CD4-positive, alpha-beta memory T cell (primary cell): ENCODE data around the gene PTPN11. TPM values are rescaled to one million over a fixed set of nuclear protein-coding genes. Genes with fewer than 3 reads are reported as not detected.
"Not testable (repeated sequence)": the region's sequence is repeated elsewhere in the genome, so short reads cannot be mapped to it uniquely, and the experiment has no call there.

Source experiments
- CTCF ChIA-PET: fragments of 350-600 bp; sonication (Branson Sonifier 250); formaldehyde crosslinking; loops from one replicate; lab custom pipeline; 2021; ENCODE audit warnings: inconsistent platforms; ENCODE audit not compliant: partially characterized antibody; lab: Charles Lee
- POLR2A ChIA-PET: fragments of 350-600 bp; sonication (Branson Sonifier 250); formaldehyde crosslinking; loops from one replicate; lab custom pipeline; 2021; ENCODE audit not compliant: partially characterized antibody; lab: Charles Lee
- DNase-seq, 5 donors: peaks; one replicate each; pipeline versions ENCODE4 v3.0.0 to v3.0.0-alpha.2; 2020 to 2022; ENCODE audit warnings: mixed read lengths in 1 of 5
- H3K27ac ChIP-seq: one replicate; pipeline ENCODE4 v1.7.0; 2013; ENCODE audit warnings: low read depth, low read length
- H3K27me3 ChIP-seq: 2 replicates; pipeline ENCODE4 v1.7.0; 2013; ENCODE audit warnings: mild to moderate bottlenecking, low read length, moderate library complexity; ENCODE audit not compliant: insufficient read depth
- H3K36me3 ChIP-seq: 2 replicates; pipeline ENCODE4 v1.7.0; 2013; ENCODE audit warnings: mild to moderate bottlenecking, low read length, moderate library complexity; ENCODE audit not compliant: insufficient read depth
- H3K4me1 ChIP-seq: 2 replicates; pipeline ENCODE4 v1.7.0; 2013; ENCODE audit warnings: mild to moderate bottlenecking, low read length, moderate library complexity; ENCODE audit not compliant: insufficient read depth
- H3K4me3 ChIP-seq, 2 donors: one replicate each; pipeline ENCODE4 v1.7.0; 2013; ENCODE audit warnings: low read length in 2 of 2, mild to moderate bottlenecking in 1 of 2
- H3K9me3 ChIP-seq, 2 donors: one replicate each; pipeline ENCODE4 v1.7.0; 2013; ENCODE audit warnings: low read length in 2 of 2, control low read depth in 1 of 2; ENCODE audit not compliant: control insufficient read depth in 1 of 2
- H3K27ac Mint-ChIP-seq, 7 donors: one replicate each; pipeline ENCODE4 v1.8.0; 2020 to 2021; ENCODE audit warnings: mixed read lengths in 7 of 7, mild to moderate bottlenecking in 6 of 7, inconsistent platforms in 3 of 7, moderate library complexity in 3 of 7
- H3K27me3 Mint-ChIP-seq, 2 donors: one replicate each; pipeline ENCODE4 v1.8.0; 2020 to 2021; ENCODE audit warnings: mixed read lengths in 2 of 2
- H3K36me3 Mint-ChIP-seq, 2 donors: one replicate each; pipeline ENCODE4 v1.8.0; 2020 to 2021; ENCODE audit warnings: mixed read lengths in 2 of 2, inconsistent platforms in 1 of 2, mild to moderate bottlenecking in 1 of 2
- H3K4me1 Mint-ChIP-seq, 4 donors: one replicate each; pipeline ENCODE4 v1.8.0; 2020 to 2021; ENCODE audit warnings: mixed read lengths in 4 of 4, mild to moderate bottlenecking in 1 of 4
- H3K4me3 Mint-ChIP-seq, 8 donors: one replicate each; pipeline ENCODE4 v1.8.0; 2020 to 2021; ENCODE audit warnings: mixed read lengths in 8 of 8, mild to moderate bottlenecking in 7 of 8, moderate library complexity in 6 of 8, inconsistent platforms in 3 of 8
- H3K9me3 Mint-ChIP-seq, 8 donors: one replicate each; pipeline ENCODE4 v1.8.0; 2020 to 2021; ENCODE audit warnings: mixed read lengths in 8 of 8, mild to moderate bottlenecking in 5 of 8, inconsistent platforms in 3 of 8, moderate library complexity in 1 of 8
- intact Hi-C: fragments of 100-400 bp; cut with micrococcal nuclease; formaldehyde crosslinking; loops from one replicate; pipeline ENCODE4 v1.15.1; 2023
- polyA plus RNA-seq, 2 donors: library from polyadenylated mRNA; unstranded; fragments of 300-500 nt; fragmentation: Illumina TruSeq; gene quantifications; one replicate each; pipeline ENCODE4 v1.2.3, GENCODE V29; 2021
- total RNA-seq, 2 experiments: library from RNA; stranded (reverse); gene quantifications; one replicate each; pipeline ENCODE4 v1.2.3, GENCODE V29; 2021

Gene PTPN11
- total and polyA plus RNA-seq, 4 experiments from 2014 or later, result 45.3 to 72.2 (median 52.4) TPM

- no peak overlapping the region for H3K4me3 ChIP-seq
- H3K27ac ChIP-seq, result no peak overlapping the region
- peaks cover 16% of the 10 kb centered on the region for H3K36me3 ChIP-seq
- DNase-seq, result no peak
- H3K27me3 Mint-ChIP-seq, result no peaks in the 10 kb centered on the region
- peaks cover 11 to 26% (median 14%) of the 10 kb centered on the region in 4 donors for H3K4me1 Mint-ChIP-seq
- H3K27ac Mint-ChIP-seq, result peak overlapping the region; percentile 35 to 91 (median 79)
- ChIA-PET POLR2A (interaction anchor here (0.7 kb wide), 1 partner anchor 252 kb away, joined by 3 read pairs; no protein-coding TSS in a partner anchor), CTCF (interaction anchor here (0.9 to 1.2 kb wide), 2 partner anchors 19 to 37 kb away, joined by 3 to 5 read pairs; no protein-coding TSS in a partner anchor)
- H3K4me1 ChIP-seq, result peaks cover 15% of the 10 kb centered on the region
- peak overlapping the region in 1 of 8 donors; percentile 56 for H3K4me3 Mint-ChIP-seq
- no peaks in the 10 kb centered on the region for H3K27me3 ChIP-seq
- H3K36me3 Mint-ChIP-seq, result peaks cover 25 to 40% of the 10 kb centered on the region in 2 donors
- no peaks in the 10 kb centered on the region for H3K9me3 Mint-ChIP-seq
- intact Hi-C loops, result no loop called here
- no peaks in the 10 kb centered on the region for H3K9me3 ChIP-seq
These were observed 28.4 kb downstream of the PTPN11 start for GRCh38 chr12:112447106-112447505.

- H3K27ac ChIP-seq, POLR2A ChIA-PET, DNase-seq, H3K9me3 Mint-ChIP-seq, H3K4me3 Mint-ChIP-seq, H3K9me3 ChIP-seq, H3K4me3 ChIP-seq, H3K27me3 ChIP-seq, intact Hi-C loops, H3K27me3 Mint-ChIP-seq: not testable (repeated sequence)
- Mint-ChIP-seq H3K4me1 (peaks cover 11 to 26% (median 14%) of the 10 kb centered on the region in 4 donors), H3K27ac (peak overlapping the region in 4 of 7 donors; percentile 10 to 77 (median 42)), H3K36me3 (peaks cover 31 to 46% of the 10 kb centered on the region in 2 donors)
- peaks cover 15% of the 10 kb centered on the region for H3K4me1 ChIP-seq
- CTCF ChIA-PET, result interaction anchor here (1.2 kb wide), 1 partner anchor 20 kb away, joined by 5 read pairs; no protein-coding TSS in a partner anchor
- H3K36me3 ChIP-seq, result peaks cover 16% of the 10 kb centered on the region
These were observed 29.4 kb downstream of the PTPN11 start for GRCh38 chr12:112448165-112448564.

- Histone ChIP-seq H3K27me3 (no peaks in the 10 kb centered on the region), H3K4me3 (no peak overlapping the region), H3K9me3 (no peaks in the 10 kb centered on the region), H3K27ac (no peak overlapping the region), H3K36me3 (peaks cover 21% of the 10 kb centered on the region), H3K4me1 (peaks cover 15% of the 10 kb centered on the region)
- Mint-ChIP-seq H3K4me1 (peaks cover 11 to 18% (median 13%) of the 10 kb centered on the region in 4 donors), H3K9me3 (no peaks in the 10 kb centered on the region), H3K36me3 (peaks cover 40 to 57% of the 10 kb centered on the region in 2 donors), H3K27ac (no peak overlapping the region), H3K4me3 (no peak overlapping the region), H3K27me3 (no peaks in the 10 kb centered on the region)
- CTCF ChIA-PET, result no interaction called here
- POLR2A ChIA-PET, result no interaction called here
- intact Hi-C loops, result no loop called here
- DNase-seq, result no peak
These were observed 32.0 kb downstream of the PTPN11 start for GRCh38 chr12:112450725-112451124.

- ChIA-PET POLR2A (no interaction called here), CTCF (no interaction called here)
- no peaks in the 10 kb centered on the region for H3K27me3 Mint-ChIP-seq
- H3K4me1 Mint-ChIP-seq, result peaks cover 0 to 5% (median 2%) of the 10 kb centered on the region in 4 donors
- Histone ChIP-seq H3K27ac (no peak overlapping the region), H3K9me3 (no peaks in the 10 kb centered on the region), H3K36me3 (peaks cover 19% of the 10 kb centered on the region), H3K4me1 (no peaks in the 10 kb centered on the region), H3K4me3 (no peak overlapping the region), H3K27me3 (no peaks in the 10 kb centered on the region)
- no peak overlapping the region for H3K4me3 Mint-ChIP-seq
- H3K9me3 Mint-ChIP-seq, result peaks cover 0 to 2% (median 0%) of the 10 kb centered on the region in 8 donors
- intact Hi-C loops, result no loop called here
- no peak for DNase-seq
- H3K36me3 Mint-ChIP-seq, result peaks cover 56 to 63% of the 10 kb centered on the region in 2 donors
- H3K27ac Mint-ChIP-seq, result no peak overlapping the region
These were observed 37.3 kb downstream of the PTPN11 start for GRCh38 chr12:112456029-112456428.

GRCh38 chr12:112457142-112457541 is 38.4 kb downstream of the PTPN11 start:
- H3K4me1 Mint-ChIP-seq, H3K4me3 Mint-ChIP-seq, H3K9me3 Mint-ChIP-seq, H3K27me3 ChIP-seq, H3K4me3 ChIP-seq, DNase-seq, CTCF ChIA-PET, intact Hi-C loops, H3K4me1 ChIP-seq, H3K27me3 Mint-ChIP-seq, H3K27ac ChIP-seq, H3K9me3 ChIP-seq, H3K27ac Mint-ChIP-seq, POLR2A ChIA-PET: not testable (repeated sequence)
- H3K36me3 Mint-ChIP-seq, result peaks cover 56 to 59% of the 10 kb centered on the region in 2 donors
- H3K36me3 ChIP-seq, result peaks cover 19% of the 10 kb centered on the region

DNA sequence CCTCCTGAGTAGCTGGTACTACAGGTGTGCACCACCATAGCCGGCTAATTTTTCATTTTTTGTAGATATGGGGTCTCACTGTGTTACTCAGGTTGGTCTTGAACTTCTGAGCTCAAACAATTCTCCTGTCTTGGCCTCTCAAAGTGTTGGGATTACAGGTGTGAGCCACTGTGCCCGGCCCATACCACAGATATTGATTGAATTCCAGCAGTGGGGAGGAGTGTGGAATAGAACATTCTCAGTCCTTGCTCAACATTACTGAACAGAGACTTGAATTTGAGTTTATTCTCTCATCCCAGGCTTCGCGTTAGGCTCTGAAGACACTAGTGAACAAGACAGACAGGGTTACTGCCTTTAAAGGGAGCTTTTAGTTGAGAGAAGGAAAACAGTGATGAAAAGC is 39.6 kb downstream of the PTPN11 start:
- Mint-ChIP-seq H3K36me3 (peaks cover 53 to 54% of the 10 kb centered on the region in 2 donors), H3K27me3 (no peaks in the 10 kb centered on the region), H3K27ac (no peak overlapping the region), H3K9me3 (peaks cover 0 to 2% (median 0%) of the 10 kb centered on the region in 8 donors), H3K4me1 (peaks cover 0 to 5% (median 3%) of the 10 kb centered on the region in 4 donors), H3K4me3 (no peak overlapping the region)
- POLR2A ChIA-PET, result no interaction called here
- no peaks in the 10 kb centered on the region for H3K27me3 ChIP-seq
- CTCF ChIA-PET, result no interaction called here
- intact Hi-C loops, result no loop called here
- H3K4me1 ChIP-seq, result no peaks in the 10 kb centered on the region
- peaks cover 19% of the 10 kb centered on the region for H3K36me3 ChIP-seq
- no peak overlapping the region for H3K4me3 ChIP-seq
- H3K9me3 ChIP-seq, result no peaks in the 10 kb centered on the region
- no peak for DNase-seq
- no peak overlapping the region for H3K27ac ChIP-seq

GRCh38 chr12:112458751-112459150 is 40.0 kb downstream of the PTPN11 start:
- Histone ChIP-seq H3K27me3 (no peaks in the 10 kb centered on the region), H3K36me3 (peaks cover 19% of the 10 kb centered on the region), H3K4me3 (no peak overlapping the region), H3K4me1 (no peaks in the 10 kb centered on the region), H3K9me3 (no peaks in the 10 kb centered on the region), H3K27ac (no peak overlapping the region)
- no peak overlapping the region for H3K4me3 Mint-ChIP-seq
- intact Hi-C loops, result no loop called here
- POLR2A ChIA-PET, result no interaction called here
- CTCF ChIA-PET, result no interaction called here
- H3K27me3 Mint-ChIP-seq, result no peaks in the 10 kb centered on the region
- peaks cover 55% of the 10 kb centered on the region in 2 donors for H3K36me3 Mint-ChIP-seq
- peaks cover 0 to 2% (median 0%) of the 10 kb centered on the region in 8 donors for H3K9me3 Mint-ChIP-seq
- no peak for DNase-seq
- no peak overlapping the region for H3K27ac Mint-ChIP-seq
- H3K4me1 Mint-ChIP-seq, result peaks cover 0 to 5% (median 3%) of the 10 kb centered on the region in 4 donors
